ENCODE data around the gene PDE4D.
"Not testable (repeated sequence)": the region's sequence is repeated elsewhere in the genome, so short reads cannot be mapped to it uniquely, and the experiment has no call there.

DNA sequence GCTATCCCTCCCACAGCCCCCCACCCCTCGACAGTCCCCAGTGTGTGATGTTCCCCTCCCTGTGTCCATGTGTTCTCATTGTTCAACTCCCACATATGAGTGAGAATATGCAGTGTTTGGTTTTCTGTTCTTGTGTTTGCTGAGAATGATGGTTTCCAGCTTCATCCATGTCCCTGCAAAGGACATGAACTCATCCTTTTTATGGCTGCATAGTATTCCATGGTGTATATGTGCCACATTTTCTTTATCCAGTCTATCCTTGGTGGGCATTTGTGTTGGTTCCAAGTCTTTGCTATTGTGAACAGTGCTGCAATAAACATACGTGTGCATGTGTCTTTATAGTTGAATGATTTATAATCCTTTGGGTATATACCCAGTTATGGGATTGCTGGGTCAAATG lies 940.3 kb downstream of the PDE4D start:
- not testable (repeated sequence) for TF ChIP-seq EZH2phosphoT487, EZH2 (IDR thresholded peaks at IDR 0.05)
- TF ChIP-seq, protein P1, sequence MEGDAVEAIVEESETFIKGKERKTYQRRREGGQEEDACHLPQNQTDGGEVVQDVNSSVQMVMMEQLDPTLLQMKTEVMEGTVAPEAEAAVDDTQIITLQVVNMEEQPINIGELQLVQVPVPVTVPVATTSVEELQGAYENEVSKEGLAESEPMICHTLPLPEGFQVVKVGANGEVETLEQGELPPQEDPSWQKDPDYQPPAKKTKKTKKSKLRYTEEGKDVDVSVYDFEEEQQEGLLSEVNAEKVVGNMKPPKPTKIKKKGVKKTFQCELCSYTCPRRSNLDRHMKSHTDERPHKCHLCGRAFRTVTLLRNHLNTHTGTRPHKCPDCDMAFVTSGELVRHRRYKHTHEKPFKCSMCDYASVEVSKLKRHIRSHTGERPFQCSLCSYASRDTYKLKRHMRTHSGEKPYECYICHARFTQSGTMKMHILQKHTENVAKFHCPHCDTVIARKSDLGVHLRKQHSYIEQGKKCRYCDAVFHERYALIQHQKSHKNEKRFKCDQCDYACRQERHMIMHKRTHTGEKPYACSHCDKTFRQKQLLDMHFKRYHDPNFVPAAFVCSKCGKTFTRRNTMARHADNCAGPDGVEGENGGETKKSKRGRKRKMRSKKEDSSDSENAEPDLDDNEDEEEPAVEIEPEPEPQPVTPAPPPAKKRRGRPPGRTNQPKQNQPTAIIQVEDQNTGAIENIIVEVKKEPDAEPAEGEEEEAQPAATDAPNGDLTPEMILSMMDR (IDR thresholded peaks at IDR 0.05) = not testable (repeated sequence)

Measured in neural progenitor cell (in vitro differentiated cells).